ENCODE results near the gene TMED5.

GRCh38 chr1:93107395-93107794 is 72.8 kb downstream of the TMED5 start:
- TF ChIP-seq CTCF (conservative IDR thresholded peaks at IDR 0.05) (no peak), EZH2 (IDR thresholded peaks at IDR 0.05; ENCODE audit: low read depth) (no peak)

Measured in PC-9 (cell line).